ENCODE measurements around the gene ASXL3. TPM values are rescaled to one million over a fixed set of nuclear protein-coding genes. Genes with fewer than 3 reads are reported as not detected.

ASXL3 gene
- total RNA-seq, 4 donors from 2014 or later: 0.93 to 2.2 (median 1.5) TPM

- Histone ChIP-seq H3K4me1 (no peaks in the 10 kb centered on the region), H3K27me3 (no peaks in the 10 kb centered on the region), H3K36me3 (no peaks in the 10 kb centered on the region), H3K4me3 (no peak overlapping the region), H3K9me3 (no peaks in the 10 kb centered on the region), H3K27ac (no peak overlapping the region)
- ATAC-seq: no peak
- TF ChIP-seq CTCF (IDR thresholded peaks at IDR 0.05) (no peak), EP300 (IDR thresholded peaks at IDR 0.05) (no peak), POLR2A (IDR thresholded peaks at IDR 0.05) (no peak), POLR2AphosphoS5 (IDR thresholded peaks at IDR 0.05) (no peak)
- WGBS, 2 donors (ENCODE audit: low coverage in 1 of 2): 93% methylated on average over 1 of the region's 1 CpG; no CpG with 5 or more reads in 1 of the 2 donors
Measured at GRCh38 chr18:33708876-33709275, 130.9 kb downstream of the ASXL3 start.

- H3K36me3 ChIP-seq: no peaks in the 10 kb centered on the region
- no peak overlapping the region for H3K4me3 ChIP-seq
- no peak overlapping the region for H3K27ac ChIP-seq
- no peaks in the 10 kb centered on the region for H3K9me3 ChIP-seq
- WGBS, 2 donors (ENCODE audit: low coverage in 1 of 2): 64 to 78% methylated on average over 2 of the region's 2 CpGs
- ATAC-seq: no peak
- no peaks in the 10 kb centered on the region for H3K27me3 ChIP-seq
- no peaks in the 10 kb centered on the region for H3K4me1 ChIP-seq
- TF ChIP-seq POLR2A (IDR thresholded peaks at IDR 0.05) (no peak), EP300 (IDR thresholded peaks at IDR 0.05) (no peak), POLR2AphosphoS5 (IDR thresholded peaks at IDR 0.05) (no peak), CTCF (IDR thresholded peaks at IDR 0.05) (no peak)
Measured at GRCh38 chr18:33710269-33710668, 132.2 kb downstream of the ASXL3 start.

- Histone ChIP-seq H3K9me3 (no peaks in the 10 kb centered on the region), H3K4me1 (no peaks in the 10 kb centered on the region), H3K27me3 (no peaks in the 10 kb centered on the region), H3K27ac (no peak overlapping the region), H3K4me3 (no peak overlapping the region), H3K36me3 (no peaks in the 10 kb centered on the region)
- ATAC-seq: no peak
- TF ChIP-seq EP300 (IDR thresholded peaks at IDR 0.05) (no peak), POLR2AphosphoS5 (IDR thresholded peaks at IDR 0.05) (no peak)
- WGBS, 2 donors (ENCODE audit: low coverage in 1 of 2): 88% methylated on average over 2 of the region's 2 CpGs; no CpG with 5 or more reads in 1 of the 2 donors
Measured at GRCh38 chr18:33711514-33711913, 133.5 kb downstream of the ASXL3 start.

GRCh38 chr18:33712719-33713118 lies 134.7 kb downstream of the ASXL3 start:
- WGBS, 2 donors (ENCODE audit: low coverage in 1 of 2): 82 to 100% methylated on average over 1 to 4 of the region's 4 CpGs
- Histone ChIP-seq H3K36me3 (no peaks in the 10 kb centered on the region), H3K4me1 (no peaks in the 10 kb centered on the region)

GRCh38 chr18:33716061-33716683 lies 138.2 kb downstream of the ASXL3 start:
- H3K4me3 ChIP-seq: no peak overlapping the region
- TF ChIP-seq POLR2A (IDR thresholded peaks at IDR 0.05): no peak
- 66 to 68% methylated on average over 4 of the region's 4 CpGs for WGBS, 2 donors (ENCODE audit: low coverage in 1 of 2)
- no peak for ATAC-seq
- no peak overlapping the region for H3K27ac ChIP-seq
- H3K4me1 ChIP-seq: no peaks in the 10 kb centered on the region
- H3K27me3 ChIP-seq: no peaks in the 10 kb centered on the region
- H3K9me3 ChIP-seq: no peaks in the 10 kb centered on the region
- no peaks in the 10 kb centered on the region for H3K36me3 ChIP-seq

More at GRCh38 chr18:33712719-33713118, 134.7 kb downstream of the ASXL3 start:
- TF ChIP-seq EP300 (IDR thresholded peaks at IDR 0.05) (no peak), POLR2AphosphoS5 (IDR thresholded peaks at IDR 0.05) (no peak), POLR2A (IDR thresholded peaks at IDR 0.05) (no peak), CTCF (IDR thresholded peaks at IDR 0.05) (no peak)
- no peak overlapping the region for H3K4me3 ChIP-seq
- H3K9me3 ChIP-seq: no peaks in the 10 kb centered on the region
- H3K27me3 ChIP-seq: no peaks in the 10 kb centered on the region
- no peak for ATAC-seq
- H3K27ac ChIP-seq: no peak overlapping the region

GRCh38 chr18:33717339-33717738 lies 139.3 kb downstream of the ASXL3 start:
- H3K27ac ChIP-seq: no peak overlapping the region
- no peaks in the 10 kb centered on the region for H3K27me3 ChIP-seq
- peaks cover 0 to 2% (median 0%) of the 10 kb centered on the region in 3 donors for H3K9me3 ChIP-seq
- TF ChIP-seq POLR2A (IDR thresholded peaks at IDR 0.05) (no peak), POLR2AphosphoS5 (IDR thresholded peaks at IDR 0.05) (no peak), EP300 (IDR thresholded peaks at IDR 0.05) (no peak), CTCF (IDR thresholded peaks at IDR 0.05) (no peak)
- no peaks in the 10 kb centered on the region for H3K36me3 ChIP-seq
- no peak overlapping the region for H3K4me3 ChIP-seq
- H3K4me1 ChIP-seq: no peaks in the 10 kb centered on the region
- WGBS, 2 donors (ENCODE audit: low coverage in 1 of 2): 82 to 100% methylated on average over 1 to 2 of the region's 2 CpGs
- no peak for ATAC-seq

Measured in gastroesophageal sphincter (tissue), 4 donors.